Endothelial cell of umbilical vein (primary cell): ENCODE results near the gene SUPT5H. TPM values are rescaled to one million over a fixed set of nuclear protein-coding genes. Genes with fewer than 3 reads are reported as not detected.

Experiments
- BruUV-seq: library from RNA; stranded (reverse); fragments of 400-500 nt; replicated peaks from 2 replicates; lab custom pipeline; 2021; lab: Mats Ljungman, UMichigan
- CTCF ChIA-PET: fragments of 300-600, 350-600 bp; sonication (Branson Sonifier 250); formaldehyde crosslinking; loops from one replicate; lab custom pipeline; 2021; ENCODE audit warnings: antibody characterized with exemption, inconsistent platforms; lab: Charles Lee
- POLR2A ChIA-PET: fragments of 300-600, 350-600 bp; sonication (Branson Sonifier 250); formaldehyde crosslinking; loops from one replicate; lab custom pipeline; 2021; ENCODE audit warnings: antibody characterized with exemption, inconsistent platforms; lab: Charles Lee
- DNase-seq: peaks from one replicate; pipeline ENCODE4 v3.0.0-alpha.2; 2011; ENCODE audit warnings: low read depth, low spot score
- FAIRE-seq: peaks from 2 replicates; lab custom pipeline; 2011; peaks lifted over from hg19 to GRCh38; lab: Jason Lieb, UNC
- H2AFZ ChIP-seq: 2 replicates; pipeline ENCODE4 v1.6.0; 2012; ENCODE audit warnings: low read depth, low read length, control low read depth, inconsistent platforms
- H3K27ac ChIP-seq: 2 replicates; pipeline ENCODE4 v1.5.1; 2011; ENCODE audit warnings: low read depth, mild to moderate bottlenecking, control low read depth, low read length, moderate library complexity; ENCODE audit not compliant: insufficient read depth
- H3K27me3 ChIP-seq, 2 experiments: 2 replicates each; pipeline versions ENCODE4 v1.6.0 to v1.6.1; 2011; ENCODE audit warnings: low read length in 2 of 2, mixed read lengths in 1 of 2; ENCODE audit not compliant: control insufficient read depth in 2 of 2, insufficient read depth in 2 of 2
- H3K36me3 ChIP-seq, 2 experiments: 2 replicates in 1 of 2; 3 replicates in 1 of 2; pipeline ENCODE4 v1.5.1; 2011; ENCODE audit warnings: low read length in 2 of 2, mild to moderate bottlenecking in 1 of 2, moderate library complexity in 1 of 2; ENCODE audit not compliant: control insufficient read depth in 2 of 2, insufficient read depth in 2 of 2; ENCODE audit errors: extremely low read depth in 1 of 2
- H3K4me1 ChIP-seq: 3 replicates; pipeline ENCODE4 v1.5.1; 2011; ENCODE audit warnings: mild to moderate bottlenecking, low read length; ENCODE audit not compliant: control insufficient read depth, insufficient read depth; ENCODE audit errors: extremely low read depth
- H3K4me2 ChIP-seq: 2 replicates; pipeline ENCODE4 v1.6.1; 2011; ENCODE audit warnings: low read length, control low read depth, mixed read lengths; ENCODE audit not compliant: insufficient read depth
- H3K4me3 ChIP-seq, 3 experiments: fragments of 200-600 bp in 1 of 3; sonication (generic), shearing (Covaris generic) in 1 of 3; replicated peaks in 1 of 3; 2 replicates each; pipeline ENCODE4 v1.5.1; 2011 to 2016; ENCODE audit warnings: control low read depth in 3 of 3, low read length in 3 of 3, mild to moderate bottlenecking in 2 of 3, inconsistent platforms in 1 of 3, low read depth in 1 of 3, moderate library complexity in 1 of 3; ENCODE audit not compliant: insufficient read depth in 1 of 3
- H3K79me2 ChIP-seq: 2 replicates; pipeline ENCODE4 v1.6.0; 2012; ENCODE audit warnings: low read length, inconsistent platforms; ENCODE audit not compliant: control insufficient read depth, insufficient read depth
- H3K9ac ChIP-seq: replicated peaks from 2 replicates; pipeline ENCODE3; 2011; ENCODE audit warnings: low read length, control low read depth; ENCODE audit not compliant: insufficient read depth; ENCODE audit errors: extremely low read depth
- H3K9me1 ChIP-seq: replicated peaks from 3 replicates; pipeline ENCODE4 v1.6.0; 2011; ENCODE audit warnings: mild to moderate bottlenecking, low read length; ENCODE audit not compliant: control insufficient read depth, insufficient read depth; ENCODE audit errors: extremely low read depth
- H3K9me3 ChIP-seq: replicated peaks from 2 replicates; pipeline ENCODE4 v1.5.1; 2012; ENCODE audit warnings: low read length, inconsistent platforms; ENCODE audit not compliant: control insufficient read depth, insufficient read depth
- H4K20me1 ChIP-seq: replicated peaks from 2 replicates; pipeline ENCODE3; 2011; ENCODE audit warnings: mild to moderate bottlenecking, low read length; ENCODE audit not compliant: control insufficient read depth, insufficient read depth; ENCODE audit errors: extremely low read depth
- EZH2 ChIP-seq: IDR thresholded peaks from 2 replicates; pipeline ENCODE4 v1.6.1; 2012; ENCODE audit warnings: borderline replicate concordance, low read depth, mild to moderate bottlenecking, moderate library complexity, low read length, inconsistent platforms; ENCODE audit not compliant: severe bottlenecking
- FOS ChIP-seq: IDR thresholded peaks from 2 replicates; pipeline ENCODE4 v1.6.1; 2011; ENCODE audit warnings: mild to moderate bottlenecking, low read length, moderate library complexity, borderline replicate concordance; ENCODE audit not compliant: insufficient read depth
- GATA2 ChIP-seq: IDR thresholded peaks from 2 replicates; pipeline ENCODE4 v1.7.0; 2011; ENCODE audit warnings: low read depth, mild to moderate bottlenecking, moderate library complexity, mixed read lengths, low read length; ENCODE audit not compliant: insufficient read length, insufficient read depth
- JUN ChIP-seq: IDR thresholded peaks from 2 replicates; pipeline ENCODE4 v1.6.1; 2011; ENCODE audit warnings: borderline replicate concordance, low read depth; ENCODE audit not compliant: insufficient read length, insufficient read depth
- MAX ChIP-seq: IDR thresholded peaks from 2 replicates; pipeline ENCODE4 v1.6.1; 2011; ENCODE audit not compliant: insufficient read depth, insufficient read length
- MYC ChIP-seq: IDR thresholded peaks from one replicate; pipeline ENCODE4 v1.6.1; 2011; ENCODE audit warnings: mild to moderate bottlenecking, low read depth, low read length
- POLR2A ChIP-seq: IDR thresholded peaks from 2 replicates; pipeline ENCODE4 v1.6.1; 2012; ENCODE audit warnings: low read depth, mild to moderate bottlenecking, control low read depth, low read length
- POLR2AphosphoS5 ChIP-seq: IDR thresholded peaks from 2 replicates; pipeline ENCODE4 v1.6.1; 2012; ENCODE audit warnings: low read depth, mild to moderate bottlenecking, control low read depth, low read length, moderate library complexity; ENCODE audit not compliant: insufficient read depth
- dilution Hi-C: fragments of 300-500 bp; cut with MboI; formaldehyde crosslinking; loops from one replicate; pipeline ENCODE4 v1.15.0; 2019; ENCODE audit warnings: low sequenced_read_pairs; ENCODE audit not compliant: extremely low pct_ligation_motif_present
- intact Hi-C: fragments of 100-400 bp; cut with micrococcal nuclease; formaldehyde crosslinking; loops from one replicate; pipeline ENCODE4 v1.10.0; 2022
- polyA plus RNA-seq, 4 experiments: library from polyadenylated mRNA; depleted of rRNA in 3 of 4; stranded (reverse) in 3 of 4; unstranded in 1 of 4; fragments of >200 nt; gene quantifications; 2 replicates each; pipeline versions ENCODE4 v1.2.1 to v1.2.3, GENCODE V29; 2011 to 2012; ENCODE audit warnings: missing spikeins in 1 of 4
- total RNA-seq: library from RNA; stranded (reverse); gene quantifications from 2 replicates; pipeline ENCODE4 v1.2.3, GENCODE V29; 2021
- TF ChIP-seq, protein P1 (sequence below), 2 donors: IDR thresholded peaks; 1 replicate in 1 of 2; 2 replicates in 1 of 2; pipeline ENCODE4 v1.5.1; 2011; ENCODE audit warnings: low read length in 2 of 2, mild to moderate bottlenecking in 2 of 2, moderate library complexity in 2 of 2, control low read depth in 1 of 2, inconsistent platforms in 1 of 2, low read depth in 1 of 2; ENCODE audit not compliant: insufficient read depth in 1 of 2; ENCODE audit errors: extremely low read depth in 1 of 2

Gene SUPT5H
- total and polyA plus RNA-seq, 2 donors (not counting 3 experiments of a cell fraction or from before 2014, with no cell fraction given): 87.6 to 120 TPM

- no peaks in the 10 kb centered on the region for H4K20me1 ChIP-seq
- POLR2A ChIA-PET: interaction anchor here (0.7 to 2.4 kb wide), 4 partner anchors 11 to 27 kb away, joined by 3 to 10 read pairs (median 3); partner anchors contain the start of genes MED29, PAF1 and RPS16
- FAIRE-seq: no peak
These were observed 36.8 kb upstream of the SUPT5H start for GRCh38 chr19:39408392-39409207.

More at GRCh38 chr19:39408392-39409207, 36.8 kb upstream of the SUPT5H start:
- intact Hi-C loops (no loop called here), dilution Hi-C loops (no loop called here)
- Histone ChIP-seq H3K9ac (peak overlapping the region; percentile 92), H3K27ac (peak overlapping the region; percentile 32), H2AFZ (no peak overlapping the region), H3K79me2 (peaks cover 25% of the 10 kb centered on the region), H3K36me3 (no peaks in the 10 kb centered on the region), H3K4me3 (peak overlapping the region in 2 of 3 experiments; percentile 24 to 71), H3K27me3 (no peaks in the 10 kb centered on the region), H3K9me3 (no peaks in the 10 kb centered on the region), H3K4me2 (peak overlapping the region; percentile 82), H3K9me1 (no peaks in the 10 kb centered on the region), H3K4me1 (peaks cover 45% of the 10 kb centered on the region)
- no peak for TF ChIP-seq EZH2
- TF ChIP-seq POLR2AphosphoS5: no peak
- no peak for TF ChIP-seq POLR2A
- no peak for TF ChIP-seq MAX
- TF ChIP-seq GATA2: no peak
- no peak for TF ChIP-seq JUN
- TF ChIP-seq FOS: no peak
- no peak for TF ChIP-seq MYC
- TF ChIP-seq, protein P1, sequence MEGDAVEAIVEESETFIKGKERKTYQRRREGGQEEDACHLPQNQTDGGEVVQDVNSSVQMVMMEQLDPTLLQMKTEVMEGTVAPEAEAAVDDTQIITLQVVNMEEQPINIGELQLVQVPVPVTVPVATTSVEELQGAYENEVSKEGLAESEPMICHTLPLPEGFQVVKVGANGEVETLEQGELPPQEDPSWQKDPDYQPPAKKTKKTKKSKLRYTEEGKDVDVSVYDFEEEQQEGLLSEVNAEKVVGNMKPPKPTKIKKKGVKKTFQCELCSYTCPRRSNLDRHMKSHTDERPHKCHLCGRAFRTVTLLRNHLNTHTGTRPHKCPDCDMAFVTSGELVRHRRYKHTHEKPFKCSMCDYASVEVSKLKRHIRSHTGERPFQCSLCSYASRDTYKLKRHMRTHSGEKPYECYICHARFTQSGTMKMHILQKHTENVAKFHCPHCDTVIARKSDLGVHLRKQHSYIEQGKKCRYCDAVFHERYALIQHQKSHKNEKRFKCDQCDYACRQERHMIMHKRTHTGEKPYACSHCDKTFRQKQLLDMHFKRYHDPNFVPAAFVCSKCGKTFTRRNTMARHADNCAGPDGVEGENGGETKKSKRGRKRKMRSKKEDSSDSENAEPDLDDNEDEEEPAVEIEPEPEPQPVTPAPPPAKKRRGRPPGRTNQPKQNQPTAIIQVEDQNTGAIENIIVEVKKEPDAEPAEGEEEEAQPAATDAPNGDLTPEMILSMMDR (IDR thresholded peaks at IDR 0.05; ENCODE audit: extremely low read depth in 1 of 2, insufficient read depth in 1 of 2, low read depth in 1 of 2, low read length in 2 of 2): no peak
- CTCF ChIA-PET: interaction anchor here (2.3 to 5.0 kb wide), 2 partner anchors 11 to 17 kb away, joined by 6 to 42 read pairs; partner anchors contain the start of genes MED29 and PAF1
- peak; percentile 32 for DNase-seq
- BruUV-seq: no TSS peak
